T-cell (primary cell): ENCODE measurements around the gene VASH1. TPM values are rescaled to one million over a fixed set of nuclear protein-coding genes. Genes with fewer than 3 reads are reported as not detected.

Experiments used
- ATAC-seq, 4 experiments: fragments of 200-7000 bp in 3 of 4; fragments of 150-1000 bp in 1 of 4; cut with Tn5 transposase; replicated peaks in 1 of 4; 1 replicate in 3 of 4; 2 replicates in 1 of 4; pipeline ENCODE4 v1.10.0; 2021; ENCODE audit warnings: moderate library complexity in 3 of 4, mild to moderate bottlenecking in 2 of 4, moderate number of reproducible peaks in 1 of 4
- CTCF ChIA-PET, 2 donors: fragments of 300-600 bp; sonication (Branson Sonifier 250); formaldehyde crosslinking; loops; one replicate each; lab custom pipeline; 2022; ENCODE audit warnings: antibody characterized with exemption in 2 of 2; lab: Charles Lee
- POLR2A ChIA-PET, 2 donors: fragments of 300-600 bp; sonication (Branson Sonifier 250); formaldehyde crosslinking; loops; one replicate each; lab custom pipeline; 2022; ENCODE audit warnings: antibody characterized with exemption in 2 of 2; lab: Charles Lee
- DNase-seq, 35 experiments: peaks; one replicate each; pipeline versions ENCODE4 v3.0.0 to v3.0.0-alpha.2; 2013 to 2023
- H3K27ac ChIP-seq: one replicate; pipeline ENCODE4 v1.5.1; 2013; ENCODE audit warnings: low read length
- H3K27me3 ChIP-seq, 2 experiments: replicated peaks in 1 of 2; 1 replicate in 1 of 2; 2 replicates in 1 of 2; pipeline versions ENCODE4 v1.6.1 to v1.7.0; 2013; ENCODE audit warnings: low read length in 1 of 2, mixed read lengths in 1 of 2; ENCODE audit not compliant: control insufficient read depth in 2 of 2, insufficient read depth in 2 of 2; ENCODE audit errors: extremely low read depth in 1 of 2
- H3K36me3 ChIP-seq, 2 donors: 1 replicate in 1 of 2; 2 replicates in 1 of 2; pipeline versions ENCODE4 v1.6.1 to v1.7.0; 2013; ENCODE audit warnings: low read length in 1 of 2; ENCODE audit not compliant: control insufficient read depth in 2 of 2, insufficient read depth in 1 of 2; ENCODE audit errors: extremely low read depth in 1 of 2
- H3K4me1 ChIP-seq, 2 experiments: 1 replicate in 1 of 2; 2 replicates in 1 of 2; pipeline versions ENCODE4 v1.6.1 to v1.7.0; 2013; ENCODE audit warnings: low read length in 2 of 2, mixed read lengths in 1 of 2; ENCODE audit not compliant: insufficient read depth in 2 of 2, control insufficient read depth in 1 of 2; ENCODE audit errors: extremely low read depth in 1 of 2
- H3K4me3 ChIP-seq, 2 donors: 1 replicate in 1 of 2; 2 replicates in 1 of 2; pipeline versions ENCODE4 v1.5.1 to v1.7.0; 2013; ENCODE audit warnings: mild to moderate bottlenecking in 2 of 2, low read length in 1 of 2, moderate library complexity in 1 of 2; ENCODE audit not compliant: control insufficient read depth in 1 of 2; ENCODE audit errors: extremely low read depth in 1 of 2
- H3K9me3 ChIP-seq: 2 replicates; pipeline ENCODE4 v1.7.0; 2013
- H3K27ac Mint-ChIP-seq, 2 donors: one replicate each; pipeline ENCODE4 v1.8.0; 2020 to 2021; ENCODE audit warnings: mild to moderate bottlenecking in 2 of 2, mixed read lengths in 2 of 2
- H3K27me3 Mint-ChIP-seq, 2 donors: one replicate each; pipeline ENCODE4 v1.8.0; 2021 to 2022; ENCODE audit warnings: mixed read lengths in 2 of 2
- H3K36me3 Mint-ChIP-seq: one replicate; pipeline ENCODE4 v1.8.0; 2021; ENCODE audit warnings: mixed read lengths
- H3K4me1 Mint-ChIP-seq, 3 donors: one replicate each; pipeline ENCODE4 v1.8.0; 2020 to 2022; ENCODE audit warnings: mixed read lengths in 3 of 3, mild to moderate bottlenecking in 1 of 3
- H3K4me3 Mint-ChIP-seq, 3 donors: one replicate each; pipeline ENCODE4 v1.8.0; 2020 to 2022; ENCODE audit warnings: mild to moderate bottlenecking in 3 of 3, mixed read lengths in 3 of 3, moderate library complexity in 3 of 3
- H3K9me3 Mint-ChIP-seq, 3 donors: one replicate each; pipeline ENCODE4 v1.8.0; 2020 to 2022; ENCODE audit warnings: mixed read lengths in 3 of 3
- whole genome bisulfite sequencing: methylation state at CpG from one replicate; pipeline ENCODE4 v1.1.5; 2013; ENCODE audit warnings: missing lambda C conversion rate; ENCODE audit not compliant: insufficient coverage; 5-methylcytosine and 5-hydroxymethylcytosine counted together
- total RNA-seq, 35 experiments: library from RNA in 6 of 35; stranded (reverse) in 6 of 35; fragments of 120-200 nt in 1 of 35; gene quantifications; one replicate each; pipeline versions ENCODE4 v1.2.1 to v1.2.4 and lab custom pipeline; 2013 to 2026

The VASH1 gene
- total RNA-seq, 5 donors from 2014 or later (not counting 1 experiment from before 2014, with no cell fraction given) = 3.8 to 14.9 (median 10.3) TPM

DNA sequence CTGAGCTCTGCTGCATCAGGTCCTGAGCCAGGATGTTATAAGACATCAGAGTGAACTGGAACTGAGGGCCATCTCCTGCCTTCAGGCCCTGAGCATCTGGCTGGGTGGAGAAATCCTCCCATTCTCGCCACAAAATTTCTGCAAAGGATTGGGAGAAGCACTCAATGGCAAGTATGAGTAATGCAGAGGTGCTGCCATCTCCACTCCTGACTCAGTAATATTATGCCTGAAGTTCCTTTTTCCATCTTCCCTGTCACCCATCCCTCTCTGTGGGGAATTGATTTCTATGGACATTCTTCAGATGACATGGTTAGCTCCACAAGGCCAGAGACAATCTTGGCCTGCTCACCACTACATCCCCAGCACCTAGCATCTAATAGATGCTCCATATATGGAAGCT, 46.7 kb downstream of the VASH1 start:
- DNase-seq (no peak), ATAC-seq (no peak)
- Mint-ChIP-seq H3K27me3 (no peaks in the 10 kb centered on the region), H3K4me3 (no peak overlapping the region), H3K4me1 (peaks cover 27 to 44% (median 32%) of the 10 kb centered on the region in 3 donors), H3K27ac (no peak overlapping the region), H3K9me3 (no peaks in the 10 kb centered on the region), H3K36me3 (peaks cover 53% of the 10 kb centered on the region)
- ChIA-PET POLR2A (no interaction called here), CTCF (interaction anchor here in 1 of 2 donors (0.6 kb wide), 1 partner anchor 286 kb away, joined by 3 read pairs; no protein-coding TSS in a partner anchor)
- no peaks in the 10 kb centered on the region for H3K27me3 ChIP-seq
- no peaks in the 10 kb centered on the region for H3K9me3 ChIP-seq
- H3K4me1 ChIP-seq = peaks cover 10 to 21% of the 10 kb centered on the region in 2 experiments
- 100% methylated on average over 1 of the region's 1 CpG for WGBS
- H3K27ac ChIP-seq = no peak overlapping the region
- H3K4me3 ChIP-seq = no peak overlapping the region
- H3K36me3 ChIP-seq = peaks cover 2 to 61% of the 10 kb centered on the region in 2 donors

DNA sequence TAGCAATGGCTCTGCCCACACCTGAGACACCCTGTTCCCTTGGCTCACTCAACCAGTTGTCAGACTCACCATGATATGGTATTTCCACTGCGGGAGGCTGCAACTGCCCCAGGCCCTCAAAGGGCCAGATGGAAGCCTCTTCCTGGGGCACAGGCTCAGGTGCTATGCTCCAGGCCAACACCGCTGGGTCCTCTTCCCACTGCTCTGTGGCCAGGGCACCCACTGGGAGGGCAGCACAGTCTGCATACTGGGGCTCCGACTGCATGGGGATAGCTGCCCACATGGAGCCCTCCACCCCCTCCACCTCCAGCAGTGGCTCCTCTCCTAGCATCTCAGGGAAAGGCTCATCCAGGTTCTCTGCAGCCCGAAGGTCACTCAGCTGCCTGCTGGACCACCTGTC, 47.7 kb downstream of the VASH1 start:
- H3K4me1 ChIP-seq = peaks cover 10 to 26% of the 10 kb centered on the region in 2 experiments
- ChIA-PET CTCF (interaction anchor here in 1 of 2 donors (1.0 kb wide), 1 partner anchor 99 kb away, joined by 3 read pairs; no protein-coding TSS in a partner anchor), POLR2A (interaction anchor here in 1 of 2 donors (0.7 kb wide), 1 partner anchor 13 kb away, joined by 3 read pairs; no protein-coding TSS in a partner anchor)
- H3K36me3 ChIP-seq = peaks cover 2 to 51% of the 10 kb centered on the region in 2 donors
- H3K9me3 ChIP-seq = no peaks in the 10 kb centered on the region
- no peak overlapping the region for H3K4me3 Mint-ChIP-seq
- H3K27ac Mint-ChIP-seq = no peak overlapping the region
- 90% methylated on average over 4 of the region's 4 CpGs for WGBS
- no peak overlapping the region for H3K27ac ChIP-seq
- no peaks in the 10 kb centered on the region for H3K27me3 Mint-ChIP-seq
- H3K36me3 Mint-ChIP-seq = peaks cover 43% of the 10 kb centered on the region
- H3K27me3 ChIP-seq = no peaks in the 10 kb centered on the region
- DNase-seq (no peak), ATAC-seq (no peak)
- peaks cover 31 to 50% (median 36%) of the 10 kb centered on the region in 3 donors for H3K4me1 Mint-ChIP-seq
- no peak overlapping the region for H3K4me3 ChIP-seq
- no peaks in the 10 kb centered on the region for H3K9me3 Mint-ChIP-seq

DNA sequence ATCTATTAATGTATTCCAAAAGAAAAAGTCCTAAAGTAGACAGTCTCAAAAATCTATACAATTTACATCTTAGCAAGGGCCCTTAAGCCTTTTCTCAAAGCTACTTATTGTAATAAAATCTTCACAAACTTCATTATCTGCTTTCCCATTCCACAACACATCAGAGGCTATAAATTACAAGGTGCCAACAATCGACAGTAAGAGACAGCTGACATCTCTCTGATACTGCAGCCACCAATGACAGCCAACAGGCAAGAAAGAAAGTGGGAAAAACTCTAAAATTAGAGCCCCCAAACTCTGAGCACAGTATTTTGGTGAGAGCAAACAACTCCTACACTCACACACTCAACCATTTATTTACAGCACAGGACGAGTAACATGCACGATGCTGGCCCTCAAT, 49.3 kb downstream of the VASH1 start:
- H3K27me3 ChIP-seq = no peaks in the 10 kb centered on the region
- Mint-ChIP-seq H3K4me3 (peak overlapping the region; percentile 90 to 97 (median 93)), H3K9me3 (no peaks in the 10 kb centered on the region), H3K36me3 (peaks cover 31% of the 10 kb centered on the region), H3K27me3 (no peaks in the 10 kb centered on the region), H3K4me1 (peaks cover 32 to 50% (median 33%) of the 10 kb centered on the region in 3 donors), H3K27ac (peak overlapping the region; percentile 53 to 81)
- ATAC-seq = no peak
- peaks cover 10 to 26% of the 10 kb centered on the region in 2 experiments for H3K4me1 ChIP-seq
- ChIA-PET CTCF (interaction anchor here (0.7 to 1.5 kb wide), 4 partner anchors 8 to 793 kb away, joined by 3 to 10 read pairs (median 5); no protein-coding TSS in a partner anchor), POLR2A (interaction anchor here (0.6 to 0.7 kb wide), 4 partner anchors 41 to 606 kb away, joined by 3 to 5 read pairs (median 4); no protein-coding TSS in a partner anchor)
- no peak overlapping the region for H3K4me3 ChIP-seq
- DNase-seq = no peak
- peaks cover 0 to 40% of the 10 kb centered on the region in 2 donors for H3K36me3 ChIP-seq
- H3K27ac ChIP-seq = no peak overlapping the region
- no peaks in the 10 kb centered on the region for H3K9me3 ChIP-seq
- 100% methylated on average over 1 of the region's 3 CpGs for WGBS

DNA sequence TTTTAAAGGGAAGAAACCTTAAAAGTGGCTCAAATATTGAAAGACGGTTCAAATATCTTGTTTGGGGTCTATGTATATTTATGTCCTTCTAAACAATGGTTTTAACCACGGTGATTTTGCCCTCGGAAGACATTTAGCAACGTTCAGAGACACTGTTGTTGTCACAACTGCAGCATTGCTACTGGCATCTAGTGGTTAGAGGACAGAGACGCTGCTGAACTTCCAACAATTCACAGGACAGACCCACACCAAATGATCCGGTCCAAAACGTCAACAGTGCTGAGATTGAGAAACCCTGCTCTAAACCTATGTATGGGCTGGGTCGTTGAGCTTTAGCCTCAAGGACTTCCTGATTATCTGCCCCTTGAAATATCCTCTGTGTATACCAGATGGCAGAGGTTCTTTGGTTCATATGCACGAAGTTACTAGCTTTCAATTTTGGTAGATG, 49.7 kb downstream of the VASH1 start:
- H3K27me3 ChIP-seq = no peaks in the 10 kb centered on the region
- H3K9me3 ChIP-seq = no peaks in the 10 kb centered on the region
- Mint-ChIP-seq H3K4me1 (peaks cover 32 to 50% (median 32%) of the 10 kb centered on the region in 3 donors), H3K36me3 (peaks cover 29% of the 10 kb centered on the region), H3K27ac (peak overlapping the region; percentile 53 to 81), H3K4me3 (peak overlapping the region; percentile 90 to 97 (median 93)), H3K27me3 (no peaks in the 10 kb centered on the region), H3K9me3 (no peaks in the 10 kb centered on the region)
- WGBS = 14% methylated on average over 6 of the region's 9 CpGs
- peak in 11 of 35 experiments; percentile 4 to 55 (median 11) for DNase-seq
- peak in 3 of 4 experiments; percentile 16 to 27 (median 18) for ATAC-seq
- ChIA-PET CTCF (interaction anchor here (0.5 to 1.5 kb wide), 7 partner anchors 9 to 792 kb away, joined by 3 to 10 read pairs (median 5); no protein-coding TSS in a partner anchor), POLR2A (interaction anchor here in 1 of 2 donors (0.6 to 0.7 kb wide), 4 partner anchors 42 to 606 kb away, joined by 3 to 5 read pairs (median 4); no protein-coding TSS in a partner anchor)
- H3K4me1 ChIP-seq = peaks cover 10 to 26% of the 10 kb centered on the region in 2 experiments
- peak overlapping the region; percentile 58 for H3K27ac ChIP-seq
- H3K36me3 ChIP-seq = peaks cover 0 to 35% of the 10 kb centered on the region in 2 donors
- H3K4me3 ChIP-seq = peak overlapping the region; percentile 30 to 75

DNA sequence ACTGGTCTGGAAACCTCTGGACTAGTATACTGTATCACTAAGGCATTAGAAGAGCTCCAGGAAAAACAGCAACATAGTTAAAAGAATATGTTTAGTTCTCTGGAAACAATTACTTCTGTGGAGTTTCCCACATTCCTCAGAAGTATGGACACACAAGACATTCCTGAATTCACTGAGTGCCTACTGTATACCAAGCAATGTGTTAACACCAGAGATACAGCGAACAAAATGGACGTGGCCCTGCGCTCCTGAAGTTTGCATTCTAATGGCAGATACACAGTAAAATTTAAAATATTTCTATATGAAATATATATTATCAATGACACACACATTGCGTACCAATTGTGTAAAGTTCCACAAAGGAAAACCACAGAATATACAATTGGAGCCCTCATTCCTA, 50.3 kb downstream of the VASH1 start:
- Histone ChIP-seq H3K27ac (peak overlapping the region; percentile 37), H3K4me1 (peaks cover 10 to 26% of the 10 kb centered on the region in 2 experiments), H3K9me3 (no peaks in the 10 kb centered on the region), H3K36me3 (peaks cover 0 to 29% of the 10 kb centered on the region in 2 donors), H3K27me3 (no peaks in the 10 kb centered on the region), H3K4me3 (peak overlapping the region; percentile 70 to 75)
- H3K4me1 Mint-ChIP-seq = peaks cover 32 to 50% (median 32%) of the 10 kb centered on the region in 3 donors
- peak overlapping the region; percentile 90 to 97 (median 93) for H3K4me3 Mint-ChIP-seq
- H3K36me3 Mint-ChIP-seq = peaks cover 25% of the 10 kb centered on the region
- ATAC-seq (no peak), DNase-seq (peak in 1 of 35 experiments; percentile 11)
- H3K9me3 Mint-ChIP-seq = no peaks in the 10 kb centered on the region
- ChIA-PET POLR2A (interaction anchor here in 1 of 2 donors (0.6 kb wide), 1 partner anchor 100 kb away, joined by 3 read pairs; no protein-coding TSS in a partner anchor), CTCF (interaction anchor here (0.5 to 1.2 kb wide), 6 partner anchors 27 to 444 kb away, joined by 3 to 10 read pairs (median 5); no protein-coding TSS in a partner anchor)
- 38% methylated on average over 1 of the region's 4 CpGs for WGBS
- peak overlapping the region; percentile 92 to 94 for H3K27ac Mint-ChIP-seq
- H3K27me3 Mint-ChIP-seq = no peaks in the 10 kb centered on the region

DNA sequence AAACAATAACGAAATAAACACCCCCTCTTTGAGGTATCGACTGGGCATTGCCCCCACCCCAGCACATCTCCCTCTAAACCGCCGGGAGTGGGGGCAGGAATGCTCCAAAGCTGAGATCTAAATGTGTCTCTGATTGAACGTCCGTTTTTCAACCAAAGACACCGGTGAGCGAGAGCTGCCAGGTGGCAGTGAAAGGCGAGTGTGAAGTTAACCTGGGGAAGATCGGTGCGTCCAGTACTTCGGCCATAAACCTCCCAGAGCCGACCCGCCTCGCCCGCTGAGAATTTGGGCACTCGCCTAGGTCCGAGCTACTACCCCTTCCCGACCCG, 50.8 kb downstream of the VASH1 start:
- ATAC-seq = peak; percentile 2 to 15 (median 3)
- peaks cover 31 to 50% (median 31%) of the 10 kb centered on the region in 3 donors for H3K4me1 Mint-ChIP-seq
- CTCF ChIA-PET = interaction anchor here in 1 of 2 donors (0.8 to 1.2 kb wide), 3 partner anchors 43 to 272 kb away, joined by 7 to 10 read pairs (median 9); no protein-coding TSS in a partner anchor

More for the DNA sequence above, 50.8 kb downstream of the VASH1 start:
- H3K27me3 Mint-ChIP-seq = no peaks in the 10 kb centered on the region
- whole genome bisulfite sequencing = 0% methylated on average over 16 of the region's 20 CpGs
- POLR2A ChIA-PET = interaction anchor here in 1 of 2 donors (0.7 kb wide), 1 partner anchor 10 kb away, joined by 5 read pairs; no protein-coding TSS in a partner anchor
- H3K4me3 Mint-ChIP-seq = peak overlapping the region; percentile 90 to 97 (median 93)
- Histone ChIP-seq H3K27ac (peak overlapping the region; percentile 37), H3K36me3 (peaks cover 0 to 24% of the 10 kb centered on the region in 2 donors), H3K4me3 (peak overlapping the region; percentile 70 to 75), H3K9me3 (no peaks in the 10 kb centered on the region), H3K27me3 (peaks cover 0 to 1% of the 10 kb centered on the region in 2 experiments), H3K4me1 (peaks cover 10 to 26% of the 10 kb centered on the region in 2 experiments)
- peak in 2 of 35 experiments; percentile 1 to 30 for DNase-seq
- H3K27ac Mint-ChIP-seq = peak overlapping the region; percentile 92 to 94
- H3K9me3 Mint-ChIP-seq = no peaks in the 10 kb centered on the region
- H3K36me3 Mint-ChIP-seq = peaks cover 21% of the 10 kb centered on the region
